Activated naive CD8-positive, alpha-beta T cell treated with anti-CD3 and anti-CD28 coated beads, Interleukin-2, amount 10 ng/mL, durations not matched to agents 7 days and 5 days (primary cell): ENCODE results near the gene NME3. TPM values are rescaled to one million over a fixed set of nuclear protein-coding genes. Genes with fewer than 3 reads are reported as not detected.

Experiments used
- ATAC-seq: fragments of 150-1000 bp; cut with Tn5 transposase; one replicate; pipeline ENCODE4 v1.10.0; 2021; ENCODE audit warnings: low read depth, moderate library complexity
- POLR2A ChIA-PET: fragments of 350-600 bp; sonication (Branson Sonifier 250); formaldehyde crosslinking; loops from one replicate; lab custom pipeline; 2021; ENCODE audit warnings: antibody characterized with exemption; lab: Charles Lee
- DNase-seq: peaks from one replicate; pipeline ENCODE4 v3.0.0; 2021
- H3K27ac Mint-ChIP-seq: one replicate; pipeline ENCODE4 v1.8.0; 2022; ENCODE audit warnings: mild to moderate bottlenecking, mixed read lengths
- H3K27me3 Mint-ChIP-seq: one replicate; pipeline ENCODE4 v1.8.0; 2022; ENCODE audit warnings: mild to moderate bottlenecking, moderate library complexity, mixed read lengths
- H3K36me3 Mint-ChIP-seq: one replicate; pipeline ENCODE4 v1.8.0; 2021; ENCODE audit warnings: mild to moderate bottlenecking, mixed read lengths
- H3K4me1 Mint-ChIP-seq: one replicate; pipeline ENCODE4 v1.8.0; 2021; ENCODE audit warnings: mixed read lengths
- H3K4me3 Mint-ChIP-seq: one replicate; pipeline ENCODE4 v1.8.0; 2022; ENCODE audit warnings: mild to moderate bottlenecking, moderate library complexity, mixed read lengths
- H3K9me3 Mint-ChIP-seq: one replicate; pipeline ENCODE4 v1.8.0; 2021; ENCODE audit warnings: mixed read lengths
- total RNA-seq, 2 experiments: library from RNA; stranded (reverse); gene quantifications; one replicate each; pipeline ENCODE4 v1.2.3, GENCODE V29; 2021

NME3 gene
- total RNA-seq, 2 experiments from 2014 or later: 58.1 to 60.9 TPM

- Mint-ChIP-seq H3K36me3 (no peaks in the 10 kb centered on the region), H3K4me1 (peaks cover 11% of the 10 kb centered on the region), H3K9me3 (no peaks in the 10 kb centered on the region), H3K27ac (no peak overlapping the region), H3K27me3 (no peaks in the 10 kb centered on the region), H3K4me3 (no peak overlapping the region)
- DNase-seq (no peak), ATAC-seq (no peak)
- POLR2A ChIA-PET: interaction anchor here (0.6 to 0.8 kb wide), 2 partner anchors 8 to 41 kb away, joined by 3 read pairs; no protein-coding TSS in a partner anchor
Observed at GRCh38 chr16:1760911-1761310, 10.4 kb downstream of the NME3 start.

GRCh38 chr16:1759511-1759910 is 11.8 kb downstream of the NME3 start:
- Mint-ChIP-seq H3K4me1 (peaks cover 12% of the 10 kb centered on the region), H3K27me3 (no peaks in the 10 kb centered on the region), H3K9me3 (no peaks in the 10 kb centered on the region)

GRCh38 chr16:1758923-1759322 is 12.4 kb downstream of the NME3 start:
- no peak overlapping the region for H3K4me3 Mint-ChIP-seq
- POLR2A ChIA-PET: no interaction called here
- H3K9me3 Mint-ChIP-seq: no peaks in the 10 kb centered on the region
- no peaks in the 10 kb centered on the region for H3K27me3 Mint-ChIP-seq
- H3K4me1 Mint-ChIP-seq: peaks cover 12% of the 10 kb centered on the region
- H3K36me3 Mint-ChIP-seq: peaks cover 2% of the 10 kb centered on the region
- DNase-seq: no peak
- ATAC-seq: no peak
- peak overlapping the region; percentile 34 for H3K27ac Mint-ChIP-seq

More at GRCh38 chr16:1759511-1759910, 11.8 kb downstream of the NME3 start:
- ATAC-seq (no peak), DNase-seq (no peak)
- POLR2A ChIA-PET: no interaction called here
- H3K27ac Mint-ChIP-seq: no peak overlapping the region
- H3K4me3 Mint-ChIP-seq: no peak overlapping the region
- H3K36me3 Mint-ChIP-seq: peaks cover 2% of the 10 kb centered on the region

- no peaks in the 10 kb centered on the region for H3K27me3 Mint-ChIP-seq
- no peaks in the 10 kb centered on the region for H3K9me3 Mint-ChIP-seq
- H3K27ac Mint-ChIP-seq: peak overlapping the region; percentile 83
- peaks cover 2% of the 10 kb centered on the region for H3K36me3 Mint-ChIP-seq
- peak overlapping the region; percentile 60 for H3K4me3 Mint-ChIP-seq
- POLR2A ChIA-PET: no interaction called here
- H3K4me1 Mint-ChIP-seq: peaks cover 12% of the 10 kb centered on the region
- no peak for ATAC-seq
- no peak for DNase-seq
Observed at GRCh38 chr16:1757714-1758461, 13.5 kb downstream of the NME3 start.

- H3K36me3 Mint-ChIP-seq: peaks cover 2% of the 10 kb centered on the region
- ATAC-seq (no peak), DNase-seq (no peak)
- peaks cover 12% of the 10 kb centered on the region for H3K4me1 Mint-ChIP-seq
- H3K27me3 Mint-ChIP-seq: no peaks in the 10 kb centered on the region
- POLR2A ChIA-PET: no interaction called here
- H3K4me3 Mint-ChIP-seq: no peak overlapping the region
- no peak overlapping the region for H3K27ac Mint-ChIP-seq
- H3K9me3 Mint-ChIP-seq: no peaks in the 10 kb centered on the region
Observed at GRCh38 chr16:1754204-1754603, 17.1 kb downstream of the NME3 start.

GRCh38 chr16:1752853-1753252 is 18.5 kb downstream of the NME3 start:
- POLR2A ChIA-PET: no interaction called here
- Mint-ChIP-seq H3K27ac (no peak overlapping the region), H3K4me1 (peaks cover 12% of the 10 kb centered on the region), H3K27me3 (no peaks in the 10 kb centered on the region), H3K9me3 (no peaks in the 10 kb centered on the region), H3K36me3 (peaks cover 2% of the 10 kb centered on the region), H3K4me3 (no peak overlapping the region)
- no peak for ATAC-seq
- DNase-seq: peak; percentile 21

- Mint-ChIP-seq H3K27ac (no peak overlapping the region), H3K9me3 (no peaks in the 10 kb centered on the region), H3K4me3 (no peak overlapping the region), H3K36me3 (peaks cover 2% of the 10 kb centered on the region), H3K27me3 (no peaks in the 10 kb centered on the region), H3K4me1 (peaks cover 6% of the 10 kb centered on the region)
- POLR2A ChIA-PET: no interaction called here
- ATAC-seq: peak; percentile 7
- DNase-seq: peak; percentile 20
Observed at GRCh38 chr16:1751946-1752345, 19.4 kb downstream of the NME3 start.

- Mint-ChIP-seq H3K27ac (no peak overlapping the region), H3K27me3 (no peaks in the 10 kb centered on the region), H3K9me3 (no peaks in the 10 kb centered on the region), H3K36me3 (peaks cover 1% of the 10 kb centered on the region), H3K4me1 (no peaks in the 10 kb centered on the region), H3K4me3 (no peak overlapping the region)
- POLR2A ChIA-PET: no interaction called here
- ATAC-seq: no peak
- DNase-seq: peak; percentile 20
Observed at GRCh38 chr16:1749152-1750117, 21.9 kb downstream of the NME3 start.

- H3K4me3 Mint-ChIP-seq: no peak overlapping the region
- ATAC-seq (no peak), DNase-seq (no peak)
- H3K27ac Mint-ChIP-seq: no peak overlapping the region
- H3K27me3 Mint-ChIP-seq: no peaks in the 10 kb centered on the region
- POLR2A ChIA-PET: no interaction called here
- peaks cover 1% of the 10 kb centered on the region for H3K36me3 Mint-ChIP-seq
- no peaks in the 10 kb centered on the region for H3K9me3 Mint-ChIP-seq
- H3K4me1 Mint-ChIP-seq: no peaks in the 10 kb centered on the region
Observed at GRCh38 chr16:1747934-1748333, 23.4 kb downstream of the NME3 start.

- no peaks in the 10 kb centered on the region for H3K27me3 Mint-ChIP-seq
- POLR2A ChIA-PET: no interaction called here
Observed at GRCh38 chr16:1746693-1747195, 24.6 kb downstream of the NME3 start.

GRCh38 chr16:1745900-1746692 is 25.2 kb downstream of the NME3 start:
- POLR2A ChIA-PET: no interaction called here
- Mint-ChIP-seq H3K27ac (no peak overlapping the region), H3K9me3 (no peaks in the 10 kb centered on the region), H3K36me3 (peaks cover 1% of the 10 kb centered on the region), H3K4me3 (no peak overlapping the region), H3K4me1 (no peaks in the 10 kb centered on the region), H3K27me3 (no peaks in the 10 kb centered on the region)
- no peak for ATAC-seq
- peak; percentile 21 for DNase-seq

More at GRCh38 chr16:1746693-1747195, 24.6 kb downstream of the NME3 start:
- ATAC-seq (no peak), DNase-seq (peak; percentile 20)
- H3K27ac Mint-ChIP-seq: no peak overlapping the region
- peaks cover 1% of the 10 kb centered on the region for H3K36me3 Mint-ChIP-seq
- H3K4me1 Mint-ChIP-seq: no peaks in the 10 kb centered on the region
- H3K4me3 Mint-ChIP-seq: no peak overlapping the region
- H3K9me3 Mint-ChIP-seq: no peaks in the 10 kb centered on the region

GRCh38 chr16:1745181-1745899 is 26.0 kb downstream of the NME3 start:
- H3K36me3 Mint-ChIP-seq: peaks cover 1% of the 10 kb centered on the region
- ATAC-seq: no peak

More at GRCh38 chr16:1745181-1745899, 26.0 kb downstream of the NME3 start:
- Mint-ChIP-seq H3K9me3 (no peaks in the 10 kb centered on the region), H3K27ac (no peak overlapping the region), H3K4me3 (no peak overlapping the region), H3K27me3 (no peaks in the 10 kb centered on the region), H3K4me1 (no peaks in the 10 kb centered on the region)
- POLR2A ChIA-PET: no interaction called here
- no peak for DNase-seq
